AG10803 (cell line): Measurements from ENCODE around the gene FOLR3.

Experiments used
- DNase-seq: peaks from one replicate; pipeline ENCODE4 v3.0.0; 2010; ENCODE audit warnings: low read depth
- H3K4me3 ChIP-seq: 2 replicates; pipeline ENCODE4 v1.5.1; 2011; ENCODE audit warnings: mild to moderate bottlenecking, low read length, control low read depth
- CTCF ChIP-seq: conservative IDR thresholded peaks from 2 replicates; pipeline ENCODE4 v1.5.1; 2011; ENCODE audit warnings: mild to moderate bottlenecking, low read length, control low read depth, inconsistent platforms

FOLR3 gene

GRCh38 chr11:72112978-72113808 is 22.3 kb upstream of the FOLR3 start:
- TF ChIP-seq CTCF: no peak
- peak overlapping the region; percentile 87 for H3K4me3 ChIP-seq
- DNase-seq: peak; percentile 60

GRCh38 chr11:72114570-72114969 is 21.0 kb upstream of the FOLR3 start:
- DNase-seq: peak; percentile 11
- H3K4me3 ChIP-seq: no peak overlapping the region
- TF ChIP-seq CTCF: no peak

- H3K4me3 ChIP-seq: no peak overlapping the region
These were observed 19.3 kb upstream of the FOLR3 start for GRCh38 chr11:72116019-72116755.

GRCh38 chr11:72119198-72119597 is 16.3 kb upstream of the FOLR3 start:
- H3K4me3 ChIP-seq: no peak overlapping the region
- no peak for TF ChIP-seq CTCF
- no peak for DNase-seq

More at GRCh38 chr11:72116019-72116755, 19.3 kb upstream of the FOLR3 start:
- no peak for DNase-seq
- TF ChIP-seq CTCF: no peak

GRCh38 chr11:72120930-72121329 is 14.6 kb upstream of the FOLR3 start:
- H3K4me3 ChIP-seq: no peak overlapping the region
- TF ChIP-seq CTCF: no peak
- DNase-seq: no peak

GRCh38 chr11:72122607-72123006 is 12.9 kb upstream of the FOLR3 start:
- no peak overlapping the region for H3K4me3 ChIP-seq
- DNase-seq: no peak
- no peak for TF ChIP-seq CTCF
